Thoracic aorta (tissue), 2 donors: ENCODE results near the gene RGS8. TPM values are rescaled to one million over a fixed set of nuclear protein-coding genes. Genes with fewer than 3 reads are reported as not detected.

Experiments
- ATAC-seq: fragments of 150-250 bp; one replicate; pipeline ENCODE4 v1.8.0; 2017; ENCODE audit warnings: low read depth; ENCODE audit not compliant: insufficient number of reproducible peaks, low FRiP score
- DNase-seq: peaks from one replicate; pipeline ENCODE4 v3.0.0-alpha.2; 2020; ENCODE audit warnings: low spot score
- H3K27ac ChIP-seq, 2 donors: fragments of 200-600 bp; sonication (generic); 1 replicate in 1 of 2; 2 replicates in 1 of 2; pipeline ENCODE4 v1.5.1; 2016; ENCODE audit warnings: mild to moderate bottlenecking in 2 of 2, moderate library complexity in 2 of 2
- H3K27me3 ChIP-seq: fragments of 200-600 bp; sonication (generic); replicated peaks from 2 replicates; pipeline ENCODE4 v1.6.0; 2016; ENCODE audit warnings: mild to moderate bottlenecking; ENCODE audit not compliant: insufficient read depth
- H3K36me3 ChIP-seq: fragments of 200-600 bp; sonication (generic); one replicate; pipeline ENCODE4 v1.5.1; 2016
- H3K4me1 ChIP-seq, 2 donors: fragments of 200-600 bp; sonication (generic); 1 replicate in 1 of 2; 2 replicates in 1 of 2; pipeline versions ENCODE4 v1.5.1 to v1.6.0; 2016; ENCODE audit warnings: low read depth in 2 of 2, mild to moderate bottlenecking in 1 of 2; ENCODE audit not compliant: control insufficient read depth in 1 of 2
- H3K4me3 ChIP-seq: fragments of 200-600 bp; sonication (generic); 2 replicates; pipeline ENCODE4 v1.5.1; 2016; ENCODE audit warnings: mild to moderate bottlenecking
- H3K9me3 ChIP-seq: fragments of 200-600 bp; sonication (generic); 2 replicates; pipeline ENCODE4 v1.5.1; 2016
- CTCF ChIP-seq: fragments of 200-600 bp; sonication (generic); IDR thresholded peaks from one replicate; pipeline ENCODE4 v1.5.1; 2019; ENCODE audit warnings: antibody characterized with exemption
- total RNA-seq, 2 donors: library from RNA; depleted of rRNA; stranded (reverse); fragments of >200 nt; gene quantifications; one replicate each; pipeline versions ENCODE4 v1.1.0 to v1.2.3, GENCODE V29; 2016

Gene RGS8
- total RNA-seq, 2 donors from 2014 or later, result not detected

GRCh38 chr1:182671750-182672486 lies 12.5 kb downstream of the RGS8 start:
- H3K4me3 ChIP-seq, result no peak overlapping the region
- no peak overlapping the region for H3K27ac ChIP-seq
- DNase-seq (no peak), ATAC-seq (no peak)
- H3K9me3 ChIP-seq, result no peaks in the 10 kb centered on the region
- no peak for TF ChIP-seq CTCF
- peaks cover 13 to 24% of the 10 kb centered on the region in 2 donors for H3K4me1 ChIP-seq
- H3K27me3 ChIP-seq, result no peaks in the 10 kb centered on the region
- no peaks in the 10 kb centered on the region for H3K36me3 ChIP-seq

- ATAC-seq, result no peak
These were observed 14.2 kb downstream of the RGS8 start for GRCh38 chr1:182670032-182670749.

GRCh38 chr1:182669266-182669665 lies 15.1 kb downstream of the RGS8 start:
- ATAC-seq (no peak), DNase-seq (no peak)
- peaks cover 6 to 13% of the 10 kb centered on the region in 2 donors for H3K4me1 ChIP-seq
- no peaks in the 10 kb centered on the region for H3K9me3 ChIP-seq
- H3K36me3 ChIP-seq, result no peaks in the 10 kb centered on the region
- H3K4me3 ChIP-seq, result no peak overlapping the region
- no peak for TF ChIP-seq CTCF
- H3K27me3 ChIP-seq, result no peaks in the 10 kb centered on the region
- H3K27ac ChIP-seq, result no peak overlapping the region

More at GRCh38 chr1:182670032-182670749, 14.2 kb downstream of the RGS8 start:
- H3K27ac ChIP-seq, result no peak overlapping the region
- no peak for TF ChIP-seq CTCF
- no peak overlapping the region for H3K4me3 ChIP-seq
- no peaks in the 10 kb centered on the region for H3K9me3 ChIP-seq
- DNase-seq, result no peak
- H3K36me3 ChIP-seq, result no peaks in the 10 kb centered on the region
- peaks cover 11 to 19% of the 10 kb centered on the region in 2 donors for H3K4me1 ChIP-seq
- H3K27me3 ChIP-seq, result no peaks in the 10 kb centered on the region

GRCh38 chr1:182668521-182669054 lies 15.8 kb downstream of the RGS8 start:
- no peaks in the 10 kb centered on the region for H3K9me3 ChIP-seq
- H3K36me3 ChIP-seq, result no peaks in the 10 kb centered on the region
- peaks cover under 1 to 6% of the 10 kb centered on the region in 2 donors for H3K4me1 ChIP-seq
- DNase-seq (no peak), ATAC-seq (no peak)
- no peak for TF ChIP-seq CTCF
- no peaks in the 10 kb centered on the region for H3K27me3 ChIP-seq
- no peak overlapping the region for H3K27ac ChIP-seq
- H3K4me3 ChIP-seq, result no peak overlapping the region

- Histone ChIP-seq H3K27ac (no peak overlapping the region), H3K4me3 (no peak overlapping the region), H3K27me3 (no peaks in the 10 kb centered on the region), H3K4me1 (no peaks in the 10 kb centered on the region), H3K36me3 (no peaks in the 10 kb centered on the region), H3K9me3 (no peaks in the 10 kb centered on the region)
- ATAC-seq, result no peak
- TF ChIP-seq CTCF, result no peak
- DNase-seq, result no peak
These were observed 16.4 kb downstream of the RGS8 start for GRCh38 chr1:182667848-182668505.
